ENCODE results near the gene DDC. TPM values are rescaled to one million over a fixed set of nuclear protein-coding genes. Genes with fewer than 3 reads are reported as not detected.
A peak's percentile ranks its signal among the peaks of the same experiment; 100 is the strongest.

Gene DDC
- polyA plus RNA-seq, 6 donors from 2014 or later = not detected

GRCh38 chr7:50512384-50512783 lies 52.8 kb downstream of the DDC start:
- ATAC-seq (ENCODE audit: low read depth in 2 of 2) (no peak), DNase-seq (no peak)
- Mint-ChIP-seq H3K27ac (no peak overlapping the region), H3K4me3 (no peak overlapping the region), H3K9me3 (peaks cover 3 to 17% (median 11%) of the 10 kb centered on the region in 7 donors), H3K27me3 (peaks cover 20 to 67% (median 44%) of the 10 kb centered on the region in 3 donors), H3K4me1 (no peaks in the 10 kb centered on the region), H3K36me3 (peaks cover 0 to 19% of the 10 kb centered on the region in 2 donors)

DNA sequence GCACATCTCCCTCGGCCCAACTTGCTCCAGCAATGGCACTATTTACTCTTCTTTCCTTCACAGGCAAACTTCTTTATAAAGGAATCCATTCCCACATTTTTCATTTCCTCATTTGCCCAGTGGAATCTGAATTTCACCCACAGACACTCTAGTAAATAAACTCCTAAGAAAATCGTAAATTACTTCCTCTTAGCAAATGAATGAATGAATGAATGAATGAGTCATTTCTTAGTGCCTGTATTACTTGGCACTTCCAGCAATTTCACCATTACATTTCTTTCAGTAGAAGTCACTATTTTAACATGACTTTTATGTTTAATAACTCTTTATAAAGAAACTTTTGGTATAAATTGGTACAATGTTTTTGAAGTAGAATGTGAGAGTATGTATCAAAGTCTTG lies 55.7 kb downstream of the DDC start:
- H3K9me3 Mint-ChIP-seq = peaks cover 0 to 3% (median 0%) of the 10 kb centered on the region in 7 donors
- H3K27me3 Mint-ChIP-seq = peaks cover 18 to 52% (median 27%) of the 10 kb centered on the region in 3 donors
- H3K27ac Mint-ChIP-seq = no peak overlapping the region
- H3K4me1 Mint-ChIP-seq = no peaks in the 10 kb centered on the region
- H3K36me3 Mint-ChIP-seq = peaks cover 0 to 6% of the 10 kb centered on the region in 2 donors
- DNase-seq = no peak
- ATAC-seq (ENCODE audit: low read depth in 2 of 2) = no peak
- no peak overlapping the region for H3K4me3 Mint-ChIP-seq

DNA sequence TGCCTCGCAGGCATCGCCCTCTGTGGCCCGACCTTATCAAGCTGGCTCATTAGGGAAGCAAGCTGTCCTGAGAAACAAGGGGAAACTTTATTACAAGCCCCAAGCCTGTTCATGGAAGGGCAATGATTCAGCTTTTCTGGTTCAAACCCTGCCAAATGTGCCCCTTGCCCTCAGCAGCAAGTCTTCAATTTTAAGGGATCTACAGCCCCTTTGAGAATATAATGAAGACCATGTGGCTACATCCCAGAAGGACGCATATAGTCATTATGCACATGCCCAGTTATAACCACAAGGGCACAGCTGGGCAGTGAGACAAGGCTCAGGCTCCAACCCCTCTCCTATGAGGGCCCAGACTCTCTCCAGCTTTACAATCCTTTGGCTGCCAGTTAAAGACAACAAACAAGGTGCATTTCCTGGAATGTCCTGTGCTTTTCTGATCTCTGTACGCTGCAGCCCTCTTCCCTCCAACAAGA lies 56.7 kb downstream of the DDC start:
- H3K27ac Mint-ChIP-seq = no peak overlapping the region
- H3K4me3 Mint-ChIP-seq = no peak overlapping the region
- ATAC-seq (ENCODE audit: low read depth in 2 of 2) = no peak
- no peaks in the 10 kb centered on the region for H3K9me3 Mint-ChIP-seq
- no peaks in the 10 kb centered on the region for H3K4me1 Mint-ChIP-seq
- H3K36me3 Mint-ChIP-seq = no peaks in the 10 kb centered on the region
- no peak for DNase-seq
- H3K27me3 Mint-ChIP-seq = peaks cover 14 to 43% (median 17%) of the 10 kb centered on the region in 3 donors

- no peaks in the 10 kb centered on the region for H3K4me1 Mint-ChIP-seq
Observed at GRCh38 chr7:50507898-50508470, 57.2 kb downstream of the DDC start.

GRCh38 chr7:50505553-50506210 lies 59.5 kb downstream of the DDC start:
- Mint-ChIP-seq H3K4me3 (no peak overlapping the region), H3K27ac (peak overlapping the region in 2 of 6 donors; percentile 17 to 41), H3K9me3 (peaks cover 0 to 2% (median 0%) of the 10 kb centered on the region in 7 donors), H3K36me3 (no peaks in the 10 kb centered on the region), H3K4me1 (no peaks in the 10 kb centered on the region), H3K27me3 (peaks cover 6 to 27% (median 7%) of the 10 kb centered on the region in 3 donors)
- no peak for DNase-seq
- ATAC-seq (ENCODE audit: low read depth in 2 of 2) = no peak

More at GRCh38 chr7:50507898-50508470, 57.2 kb downstream of the DDC start:
- no peaks in the 10 kb centered on the region for H3K9me3 Mint-ChIP-seq
- no peaks in the 10 kb centered on the region for H3K36me3 Mint-ChIP-seq
- no peak overlapping the region for H3K4me3 Mint-ChIP-seq
- DNase-seq = no peak
- peaks cover 11 to 37% (median 12%) of the 10 kb centered on the region in 3 donors for H3K27me3 Mint-ChIP-seq
- H3K27ac Mint-ChIP-seq = no peak overlapping the region
- no peak for ATAC-seq (ENCODE audit: low read depth in 2 of 2)

- Mint-ChIP-seq H3K4me1 (no peaks in the 10 kb centered on the region), H3K36me3 (no peaks in the 10 kb centered on the region), H3K9me3 (peaks cover 0 to 2% (median 0%) of the 10 kb centered on the region in 7 donors), H3K4me3 (no peak overlapping the region), H3K27ac (peak overlapping the region in 1 of 6 donors; percentile 19), H3K27me3 (peaks cover 6 to 30% (median 7%) of the 10 kb centered on the region in 3 donors)
- ATAC-seq (ENCODE audit: low read depth in 2 of 2) (no peak), DNase-seq (no peak)
Observed at GRCh38 chr7:50504646-50505546, 60.3 kb downstream of the DDC start.

GRCh38 chr7:50502947-50503346 lies 62.3 kb downstream of the DDC start:
- Mint-ChIP-seq H3K4me3 (no peak overlapping the region), H3K27me3 (peaks cover 16 to 30% (median 20%) of the 10 kb centered on the region in 3 donors), H3K27ac (no peak overlapping the region), H3K9me3 (peaks cover 0 to 2% (median 0%) of the 10 kb centered on the region in 7 donors), H3K36me3 (no peaks in the 10 kb centered on the region), H3K4me1 (no peaks in the 10 kb centered on the region)
- DNase-seq (no peak), ATAC-seq (ENCODE audit: low read depth in 2 of 2) (no peak)

DNA sequence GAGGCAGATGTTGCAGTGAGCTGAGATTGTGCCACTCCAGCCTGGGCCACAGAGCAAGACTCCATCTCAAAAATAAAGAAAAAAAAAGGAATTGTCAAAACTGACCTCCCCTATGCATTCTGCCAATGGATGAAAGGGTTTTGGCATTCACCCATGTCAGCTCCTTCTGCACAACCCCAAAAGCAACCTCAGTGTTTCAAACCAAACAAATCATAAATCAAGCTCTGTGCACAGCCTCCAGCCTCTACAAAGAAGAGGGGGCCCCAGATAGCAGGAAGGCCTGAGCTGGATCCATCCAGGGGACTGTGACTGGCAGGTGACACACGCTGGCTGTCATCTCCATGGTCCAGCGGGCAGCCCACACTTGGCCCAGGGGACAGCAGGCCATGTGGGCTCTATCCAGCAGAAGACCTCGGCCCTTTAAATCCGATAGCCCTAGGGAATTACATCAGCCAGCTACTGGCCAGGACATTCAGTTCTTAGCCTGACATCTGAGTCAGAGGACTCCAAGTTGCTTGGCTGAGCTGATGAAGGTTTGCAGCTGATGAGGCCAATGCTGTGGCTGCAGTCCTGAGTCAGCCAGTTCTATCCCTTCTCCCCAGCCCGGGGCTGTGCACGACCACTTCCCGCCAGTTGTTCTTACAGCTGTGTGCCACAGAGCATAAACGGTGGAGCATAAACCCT lies 63.1 kb downstream of the DDC start:
- H3K4me3 Mint-ChIP-seq = no peak overlapping the region
- peaks cover 0 to 2% (median 0%) of the 10 kb centered on the region in 7 donors for H3K9me3 Mint-ChIP-seq
- H3K4me1 Mint-ChIP-seq = no peaks in the 10 kb centered on the region
- no peaks in the 10 kb centered on the region for H3K36me3 Mint-ChIP-seq
- ATAC-seq (ENCODE audit: low read depth in 2 of 2) (no peak), DNase-seq (no peak)
- peaks cover 21 to 35% (median 28%) of the 10 kb centered on the region in 3 donors for H3K27me3 Mint-ChIP-seq
- H3K27ac Mint-ChIP-seq = no peak overlapping the region

- Mint-ChIP-seq H3K4me3 (no peak overlapping the region), H3K27ac (peak overlapping the region in 1 of 6 donors; percentile 58), H3K9me3 (peaks cover 0 to 2% (median 0%) of the 10 kb centered on the region in 7 donors), H3K4me1 (no peaks in the 10 kb centered on the region), H3K36me3 (no peaks in the 10 kb centered on the region), H3K27me3 (peaks cover 22 to 31% (median 31%) of the 10 kb centered on the region in 3 donors)
- DNase-seq (no peak), ATAC-seq (ENCODE audit: low read depth in 2 of 2) (no peak)
Observed at GRCh38 chr7:50499092-50499491, 66.1 kb downstream of the DDC start.

GRCh38 chr7:50497968-50498367 lies 67.2 kb downstream of the DDC start:
- Mint-ChIP-seq H3K36me3 (no peaks in the 10 kb centered on the region), H3K4me3 (no peak overlapping the region), H3K4me1 (no peaks in the 10 kb centered on the region), H3K27ac (no peak overlapping the region), H3K27me3 (peaks cover 27 to 38% (median 31%) of the 10 kb centered on the region in 3 donors), H3K9me3 (peaks cover 0 to 2% (median 0%) of the 10 kb centered on the region in 7 donors)
- DNase-seq = no peak
- no peak for ATAC-seq (ENCODE audit: low read depth in 2 of 2)

DNA sequence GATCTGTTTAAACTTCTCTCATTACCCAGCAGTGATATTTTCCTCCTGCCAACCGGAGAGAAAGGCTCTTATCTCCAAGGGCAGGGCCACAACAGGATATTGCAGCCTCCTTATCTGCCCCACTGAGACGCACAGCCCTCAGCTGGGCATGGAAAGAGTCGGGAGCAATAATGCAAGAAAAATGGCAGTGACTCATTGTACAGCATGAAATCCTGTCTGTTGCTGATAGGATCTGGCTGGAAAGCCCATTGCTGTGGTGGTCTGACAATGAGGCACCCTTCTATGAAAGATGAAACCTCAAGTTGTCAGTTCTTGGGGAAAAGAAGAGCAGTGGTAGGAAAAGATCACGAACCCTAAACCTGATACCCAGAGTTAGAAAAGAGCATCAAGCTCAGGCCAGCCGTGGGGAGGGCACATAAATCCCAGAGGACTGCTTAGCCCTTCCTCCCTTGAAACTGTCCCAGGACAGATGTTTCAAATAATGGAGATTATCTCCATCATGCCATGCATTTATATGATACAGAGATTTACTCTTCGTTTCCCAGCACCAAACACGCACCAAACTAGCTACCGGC lies 68.0 kb downstream of the DDC start:
- H3K36me3 Mint-ChIP-seq = no peaks in the 10 kb centered on the region
- no peaks in the 10 kb centered on the region for H3K4me1 Mint-ChIP-seq
- H3K27me3 Mint-ChIP-seq = peaks cover 27 to 45% (median 31%) of the 10 kb centered on the region in 3 donors
- ATAC-seq (ENCODE audit: low read depth in 2 of 2) (no peak), DNase-seq (no peak)
- H3K27ac Mint-ChIP-seq = no peak overlapping the region
- no peak overlapping the region for H3K4me3 Mint-ChIP-seq
- peaks cover 0 to 2% (median 0%) of the 10 kb centered on the region in 7 donors for H3K9me3 Mint-ChIP-seq

DNA sequence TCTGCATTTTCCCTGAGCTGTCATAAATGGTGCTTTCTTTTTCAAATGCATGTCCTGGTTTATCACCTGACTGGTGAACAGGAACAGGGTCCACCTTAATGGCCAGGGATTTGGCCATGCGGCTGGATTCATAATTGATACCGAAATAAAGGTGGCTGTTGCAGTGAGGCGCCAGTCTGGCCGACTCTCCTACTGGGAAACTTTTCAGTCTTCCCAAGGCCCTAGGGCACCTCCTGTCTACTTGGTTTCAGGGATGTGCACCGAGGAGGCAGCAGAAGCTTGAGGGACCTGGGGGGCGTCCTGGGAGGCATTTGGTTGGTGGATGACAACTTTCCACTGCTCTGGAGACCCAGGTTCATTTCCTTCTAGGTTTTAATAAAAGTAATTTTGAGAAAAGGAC lies 68.6 kb downstream of the DDC start:
- peaks cover 27 to 50% (median 33%) of the 10 kb centered on the region in 3 donors for H3K27me3 Mint-ChIP-seq
- no peak overlapping the region for H3K4me3 Mint-ChIP-seq
- no peak overlapping the region for H3K27ac Mint-ChIP-seq
- H3K4me1 Mint-ChIP-seq = no peaks in the 10 kb centered on the region
- ATAC-seq (ENCODE audit: low read depth in 2 of 2) = no peak
- no peaks in the 10 kb centered on the region for H3K36me3 Mint-ChIP-seq
- peaks cover 0 to 2% (median 0%) of the 10 kb centered on the region in 7 donors for H3K9me3 Mint-ChIP-seq
- no peak for DNase-seq

Measured in naive B cell (primary cell).